ENCODE measurements around the gene ANKMY1.

- no peak for TF ChIP-seq SIN3A (IDR thresholded peaks at IDR 0.05; ENCODE audit: low read depth)
- TF ChIP-seq CEBPB (IDR thresholded peaks at IDR 0.05; ENCODE audit: low read depth), result no peak
These were observed 29.4 kb upstream of the ANKMY1 start for GRCh38 chr2:240586919-240587800.

All from HCT116 (cell line).